HCT116 (cell line): ENCODE results near the gene KIRREL3. TPM values are rescaled to one million over a fixed set of nuclear protein-coding genes. Genes with fewer than 3 reads are reported as not detected.

Source experiments
- ATAC-seq: fragments of 200-7000 bp; cut with Tn5 transposase; 2 replicates; pipeline ENCODE4 v1.9.1; 2020; ENCODE audit warnings: mild to moderate bottlenecking, moderate library complexity
- BruUV-seq: library from RNA; stranded (reverse); fragments of 400-500 nt; replicated peaks from 2 replicates; lab custom pipeline; 2021; lab: Mats Ljungman, UMichigan
- CTCF ChIA-PET: fragments of 300-600 bp; sonication (Branson Sonifier 250); formaldehyde crosslinking; loops from one replicate; lab custom pipeline; 2021; ENCODE audit warnings: antibody characterized with exemption; lab: Charles Lee
- POLR2A ChIA-PET: fragments of 300-600, 350-600 bp; sonication (Branson Sonifier 250); formaldehyde crosslinking; loops from one replicate; lab custom pipeline; 2021; ENCODE audit warnings: antibody characterized with exemption; lab: Charles Lee
- RAD21 ChIA-PET, 2 experiments: fragments of 300-600 bp; sonication (Branson Sonifier 250); formaldehyde crosslinking; loops; one replicate each; lab custom pipeline; 2023; ENCODE audit warnings: low total read pairs in 2 of 2; ENCODE audit not compliant: uncharacterized antibody in 2 of 2, unreplicated experiment in 2 of 2, low non-redundant PET in 1 of 2; lab: Charles Lee
- DNase-seq: peaks from one replicate; pipeline ENCODE4 v3.0.0-alpha.2; 2010; ENCODE audit warnings: low read depth, low spot score
- H2AFZ ChIP-seq: fragments of 200-600 bp; shearing (Covaris generic), sonication (generic); 2 replicates; pipeline ENCODE4 v1.6.1; 2017; ENCODE audit warnings: low read depth, mixed run types, mixed read lengths, antibody characterized with exemption, low read length; ENCODE audit not compliant: poor library complexity, severe bottlenecking
- H3K27ac ChIP-seq: 2 replicates; pipeline ENCODE4 v1.5.1; 2012; ENCODE audit warnings: low read depth, low read length
- H3K27me3 ChIP-seq: fragments of 200-600 bp; sonication (generic); 2 replicates; pipeline ENCODE4 v1.6.1; 2016; ENCODE audit warnings: mixed run types, low read length, mixed read lengths; ENCODE audit not compliant: insufficient read depth
- H3K36me3 ChIP-seq, 2 experiments: fragments of 200-500 bp in 1 of 2; fragments of 200-600 bp in 1 of 2; sonication (Bioruptor generic) in 1 of 2; sonication (generic) in 1 of 2; 2 replicates each; pipeline versions ENCODE4 v1.5.1 to v1.6.1; 2014 to 2016; ENCODE audit warnings: low read length in 2 of 2, inconsistent platforms in 1 of 2, mixed read lengths in 1 of 2, mixed run types in 1 of 2; ENCODE audit not compliant: insufficient read depth in 2 of 2, control insufficient read depth in 1 of 2
- H3K4me1 ChIP-seq, 2 experiments: fragments of 200-600 bp in 1 of 2; sonication (generic) in 1 of 2; 2 replicates each; pipeline versions ENCODE4 v1.5.1 to v1.6.1; 2012 to 2017; ENCODE audit warnings: low read length in 2 of 2, inconsistent platforms in 1 of 2, mild to moderate bottlenecking in 1 of 2, mixed read lengths in 1 of 2, mixed run types in 1 of 2, moderate library complexity in 1 of 2; ENCODE audit not compliant: insufficient read depth in 2 of 2, control insufficient read depth in 1 of 2
- H3K4me2 ChIP-seq: fragments of 200-600 bp; sonication (generic); 2 replicates; pipeline ENCODE4 v1.6.1; 2017; ENCODE audit warnings: mixed run types, low read length, mixed read lengths
- H3K4me3 ChIP-seq, 2 experiments: fragments of 200-600 bp in 1 of 2; sonication (generic) in 1 of 2; replicated peaks in 1 of 2; 2 replicates each; pipeline ENCODE4 v1.5.1; 2011 to 2016; ENCODE audit warnings: low read length in 2 of 2, control low read depth in 1 of 2, low read depth in 1 of 2, mild to moderate bottlenecking in 1 of 2, mixed read lengths in 1 of 2, mixed run types in 1 of 2
- H3K79me2 ChIP-seq: fragments of 200-600 bp; sonication (generic); 2 replicates; pipeline ENCODE4 v1.6.1; 2017; ENCODE audit warnings: mild to moderate bottlenecking, mixed run types, low read length, moderate library complexity, mixed read lengths; ENCODE audit not compliant: insufficient read depth
- H3K9ac ChIP-seq: fragments of 200-600 bp; sonication (generic); 2 replicates; pipeline ENCODE4 v1.6.1; 2016; ENCODE audit warnings: low read length, mixed read lengths
- H3K9me2 ChIP-seq: fragments of 200-600 bp; sonication (generic), shearing (Covaris generic); 2 replicates; pipeline ENCODE4 v1.6.1; 2017; ENCODE audit warnings: mixed run types, mild to moderate bottlenecking, moderate library complexity; ENCODE audit not compliant: insufficient read depth
- H3K9me3 ChIP-seq, 2 experiments: fragments of 200-500 bp in 1 of 2; fragments of 200-600 bp in 1 of 2; sonication (Bioruptor generic) in 1 of 2; sonication (generic) in 1 of 2; 2 replicates each; pipeline ENCODE4 v1.6.1; 2014 to 2017; ENCODE audit warnings: low read length in 2 of 2, mixed read lengths in 2 of 2, inconsistent platforms in 1 of 2, low read depth in 1 of 2, mild to moderate bottlenecking in 1 of 2, mixed run types in 1 of 2, moderate library complexity in 1 of 2; ENCODE audit not compliant: control insufficient read depth in 1 of 2, insufficient read depth in 1 of 2
- H4K20me1 ChIP-seq: fragments of 200-600 bp; sonication (generic), shearing (Covaris generic); 2 replicates; pipeline ENCODE4 v1.6.1; 2017; ENCODE audit warnings: mixed run types, mild to moderate bottlenecking, moderate library complexity; ENCODE audit not compliant: insufficient read depth
- EGR1 ChIP-seq: IDR thresholded peaks from 2 replicates; pipeline ENCODE4 v1.6.1; 2012; ENCODE audit warnings: low read depth
- JUND ChIP-seq: IDR thresholded peaks from 2 replicates; pipeline ENCODE4 v1.6.1; 2012
- SP1 ChIP-seq: IDR thresholded peaks from 2 replicates; pipeline ENCODE4 v1.6.1; 2012; ENCODE audit warnings: low read depth
- intact Hi-C: fragments of 100-400 bp; cut with micrococcal nuclease; formaldehyde crosslinking; loops from 2 replicates; pipeline ENCODE4 v1.10.0; 2022
- total RNA-seq: library from RNA; stranded (reverse); gene quantifications from one replicate; pipeline ENCODE4 v1.2.1, GENCODE V29; 2021; ENCODE audit not compliant: unreplicated experiment

Gene KIRREL3
- total RNA-seq, 1 experiment from 2014 or later: not detected

GRCh38 chr11:126514061-126514693, 486.4 kb downstream of the KIRREL3 start:
- RAD21 ChIA-PET: no interaction called here
- TF ChIP-seq EGR1: no peak
- TF ChIP-seq JUND: no peak
- Histone ChIP-seq H3K27ac (no peak overlapping the region), H3K4me1 (no peaks in the 10 kb centered on the region), H2AFZ (no peak overlapping the region), H3K4me3 (no peak overlapping the region), H4K20me1 (no peaks in the 10 kb centered on the region), H3K27me3 (peaks cover 47% of the 10 kb centered on the region), H3K79me2 (no peaks in the 10 kb centered on the region), H3K9me2 (no peaks in the 10 kb centered on the region), H3K9me3 (no peaks in the 10 kb centered on the region), H3K4me2 (no peak overlapping the region), H3K36me3 (no peaks in the 10 kb centered on the region), H3K9ac (no peak overlapping the region)
- DNase-seq (no peak), ATAC-seq (no peak)
- intact Hi-C loops: no loop called here
- CTCF ChIA-PET: no interaction called here
- no TSS peak for BruUV-seq
- POLR2A ChIA-PET: no interaction called here

GRCh38 chr11:126512741-126513715, 487.5 kb downstream of the KIRREL3 start:
- no peaks in the 10 kb centered on the region for H4K20me1 ChIP-seq
- H3K79me2 ChIP-seq: no peaks in the 10 kb centered on the region
- no peaks in the 10 kb centered on the region for H3K36me3 ChIP-seq
- no peaks in the 10 kb centered on the region for H3K4me1 ChIP-seq
- H3K27me3 ChIP-seq: peaks cover 57% of the 10 kb centered on the region
- H3K9me3 ChIP-seq: no peaks in the 10 kb centered on the region
- H3K4me3 ChIP-seq: no peak overlapping the region
- H3K27ac ChIP-seq: no peak overlapping the region
- CTCF ChIA-PET: no interaction called here
- no peak overlapping the region for H3K9ac ChIP-seq
- H3K9me2 ChIP-seq: no peaks in the 10 kb centered on the region
- ATAC-seq (no peak), DNase-seq (no peak)
- intact Hi-C loops: no loop called here
- no peak overlapping the region for H3K4me2 ChIP-seq
- TF ChIP-seq EGR1: no peak
- TF ChIP-seq SP1: no peak
- POLR2A ChIA-PET: no interaction called here
- H2AFZ ChIP-seq: no peak overlapping the region
- no TSS peak for BruUV-seq
- RAD21 ChIA-PET: no interaction called here
